GM18907 (cell line): ENCODE results near the gene BMPR1A.
"Not testable (repeated sequence)": the region's sequence is repeated elsewhere in the genome, so short reads cannot be mapped to it uniquely, and the experiment has no call there.

Experiments used
- ATAC-seq: cut with Tn5 transposase; IDR thresholded peaks from one replicate; pipeline ENCODE4 v1.9.1; 2021; ENCODE audit warnings: mild to moderate bottlenecking, moderate library complexity; ENCODE audit not compliant: unreplicated experiment

The BMPR1A gene

DNA sequence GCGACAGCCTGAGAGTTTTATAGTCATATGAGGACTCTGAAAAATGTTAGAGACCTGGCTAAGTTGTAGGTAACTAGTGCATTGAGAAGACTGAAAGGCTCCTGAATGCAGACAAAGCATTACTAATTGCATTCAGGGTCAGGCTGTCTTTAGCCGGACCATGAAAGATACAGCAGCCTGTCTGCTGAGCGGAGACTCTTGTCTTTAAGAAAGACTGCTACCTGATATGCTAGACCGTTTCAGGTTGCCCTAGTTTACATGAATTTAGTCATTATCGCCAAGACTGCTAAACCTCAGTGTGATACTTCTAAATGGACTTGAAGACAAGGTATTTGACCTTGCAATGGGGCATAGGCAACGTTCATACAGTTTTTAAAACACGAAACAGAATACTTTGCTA, 81.2 kb downstream of the BMPR1A start:
- no peak for ATAC-seq

DNA sequence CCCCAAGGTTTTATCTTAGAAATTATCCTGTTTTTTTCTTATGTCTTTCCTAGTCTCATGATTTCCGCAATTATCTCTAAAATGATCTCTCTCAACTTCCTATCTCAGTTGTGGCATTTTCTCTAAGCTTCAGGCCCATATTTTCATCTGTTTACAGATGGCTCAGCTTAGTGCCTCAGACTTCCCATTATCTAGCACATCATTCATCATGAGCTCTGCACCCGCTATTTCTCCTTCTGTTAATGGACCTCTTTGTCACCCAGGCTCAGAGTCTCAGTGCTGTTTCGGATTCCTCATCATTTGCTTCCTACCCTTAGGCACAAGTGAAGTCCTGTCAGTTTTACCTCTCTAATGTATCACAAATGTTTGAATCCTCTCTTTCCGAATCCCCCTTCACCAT, 84.1 kb downstream of the BMPR1A start:
- ATAC-seq, result no peak

DNA sequence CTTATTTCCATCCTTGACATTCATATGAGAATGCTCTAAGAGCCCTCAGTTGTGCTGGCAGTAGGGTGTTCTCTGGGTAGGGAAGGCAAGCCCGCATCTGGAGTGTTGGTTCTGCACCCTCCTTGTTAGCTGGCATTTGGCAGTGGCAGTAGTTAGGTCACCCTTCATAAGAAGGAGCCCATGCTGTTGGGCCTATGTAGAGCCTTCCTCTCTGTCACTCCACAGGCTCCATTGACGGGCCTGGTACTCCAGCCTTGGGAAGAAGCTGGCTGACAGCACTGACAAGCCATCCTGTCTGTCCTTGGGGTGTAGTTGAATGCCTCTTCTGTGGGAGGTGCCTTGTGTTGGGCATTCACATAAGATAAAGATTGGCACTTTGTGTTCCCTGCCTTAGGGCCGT, 89.7 kb downstream of the BMPR1A start:
- no peak for ATAC-seq

GRCh38 chr10:86848747-86849146, 92.3 kb downstream of the BMPR1A start:
- ATAC-seq, result no peak

DNA sequence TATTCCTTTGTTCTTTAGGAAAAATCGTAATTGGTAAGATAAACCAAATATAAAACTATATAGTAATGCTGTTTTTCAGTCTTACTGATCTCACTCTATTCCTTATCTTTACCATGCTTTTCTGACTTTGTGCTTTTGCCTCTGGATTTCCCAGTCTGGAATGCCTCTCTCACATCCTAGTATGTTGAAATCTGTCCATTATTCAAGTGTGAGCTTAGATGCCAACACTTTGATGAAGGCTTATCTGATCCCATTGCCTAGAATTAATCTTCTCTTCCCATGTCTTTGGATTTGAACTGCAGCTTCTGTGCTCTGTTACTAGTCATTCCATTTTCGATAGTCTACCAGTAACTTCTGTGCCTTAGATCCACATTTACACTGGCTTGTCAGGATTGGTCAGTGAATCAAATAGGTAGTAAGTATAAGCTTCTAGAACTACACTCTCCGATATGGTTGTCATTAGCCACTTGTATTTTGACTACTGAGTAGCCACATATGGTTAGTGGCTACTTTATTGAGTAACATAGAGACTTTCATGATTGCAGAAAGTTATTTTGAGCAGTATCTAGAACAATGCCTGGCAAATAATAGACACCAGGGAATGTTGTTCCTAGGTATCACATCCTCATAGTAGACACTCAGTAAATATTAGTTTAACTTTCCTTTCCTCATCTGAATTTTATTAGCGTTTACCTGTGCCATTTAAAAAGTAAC, 92.9 kb downstream of the BMPR1A start:
- ATAC-seq, result peak; percentile 68

- no peak for ATAC-seq
These were observed 94.1 kb downstream of the BMPR1A start for GRCh38 chr10:86850481-86850880.

GRCh38 chr10:86851328-86852207, 95.1 kb downstream of the BMPR1A start:
- ATAC-seq, result no peak

DNA sequence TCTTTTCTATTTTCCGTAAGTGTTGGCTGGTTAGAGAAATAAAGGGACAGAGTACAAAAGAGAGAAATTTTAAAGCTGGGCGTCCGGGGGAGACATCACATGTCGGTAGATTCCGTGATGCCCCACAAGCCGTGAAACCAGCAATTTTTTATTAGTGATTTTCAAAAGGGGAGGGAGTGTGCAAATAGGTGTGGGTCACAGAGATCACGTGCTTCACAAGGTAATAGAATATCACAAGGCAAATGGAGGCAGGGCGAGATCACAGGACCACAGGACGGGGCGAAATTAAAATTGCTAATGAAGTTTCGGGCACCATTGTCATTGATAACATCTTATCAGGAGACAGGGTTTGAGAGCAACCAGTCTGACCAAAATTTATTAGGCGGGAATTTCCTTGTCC, 97.2 kb downstream of the BMPR1A start:
- not testable (repeated sequence) for ATAC-seq

GRCh38 chr10:86855513-86855912, 99.1 kb downstream of the BMPR1A start:
- ATAC-seq, result no peak

DNA sequence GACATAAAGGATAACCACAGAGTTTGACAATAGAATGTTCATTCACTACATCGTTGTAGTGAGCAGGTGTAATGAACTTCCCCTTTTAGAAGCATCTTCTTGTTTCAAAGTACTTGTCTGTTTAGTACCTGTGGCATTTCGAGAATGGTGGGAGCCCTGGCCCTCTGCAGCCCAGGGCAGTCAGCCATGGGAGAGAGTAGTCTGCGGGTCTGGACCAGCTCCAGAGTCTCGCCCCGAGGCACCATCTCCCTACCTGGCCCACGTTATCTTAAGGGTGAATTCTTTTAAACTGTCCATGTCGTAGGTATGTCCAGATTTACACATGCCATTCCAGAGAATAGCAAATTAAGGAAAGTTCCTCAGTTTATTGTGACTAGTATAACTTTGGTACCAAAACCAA, 99.7 kb downstream of the BMPR1A start:
- no peak for ATAC-seq

DNA sequence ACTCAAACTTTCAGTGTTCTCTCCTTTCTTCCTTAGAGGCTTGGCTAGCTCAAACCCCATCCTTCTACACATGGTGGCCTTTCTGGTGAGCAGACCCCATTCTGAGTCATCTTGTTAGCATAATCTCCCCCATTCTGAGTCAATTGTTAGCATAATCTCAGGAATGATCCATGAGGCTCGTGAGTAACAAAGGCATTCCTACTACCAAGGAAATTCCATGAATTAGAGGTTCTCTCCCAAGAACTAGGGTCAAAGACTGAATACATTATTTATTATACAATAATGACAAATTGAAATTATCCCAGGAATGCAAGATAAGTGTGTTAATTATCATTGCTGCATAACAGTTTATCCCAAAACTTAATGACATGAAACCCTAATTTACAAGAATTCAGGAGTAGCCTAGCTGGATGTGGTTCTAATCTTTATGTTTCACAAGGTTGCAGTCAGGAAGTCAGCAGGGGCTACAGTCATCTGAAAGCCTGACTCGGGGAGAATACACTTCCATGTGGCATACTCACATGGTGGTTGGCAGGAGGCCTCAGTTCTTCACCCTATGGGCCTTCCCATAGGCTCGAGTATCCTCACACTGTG, 100.8 kb downstream of the BMPR1A start:
- ATAC-seq, result no peak

DNA sequence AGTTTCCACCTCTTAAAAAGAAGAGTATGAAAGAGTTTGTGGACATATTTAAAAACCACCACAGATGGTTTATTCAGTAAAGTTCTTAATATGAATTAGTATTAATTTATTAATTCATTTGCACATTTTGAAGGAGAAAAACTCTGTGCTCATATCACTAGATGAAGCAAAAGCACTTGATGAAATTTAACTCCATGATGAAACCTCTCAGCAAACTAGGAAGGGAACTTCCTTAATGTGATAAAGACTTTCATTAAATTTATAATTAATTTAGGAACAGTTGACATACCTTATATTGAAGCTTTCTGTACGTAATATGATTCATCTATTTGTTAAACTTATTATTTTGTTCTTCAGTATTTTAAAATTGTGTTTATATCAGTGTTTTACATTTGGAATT, 101.6 kb downstream of the BMPR1A start:
- no peak for ATAC-seq

GRCh38 chr10:86861351-86861750, 104.9 kb downstream of the BMPR1A start:
- ATAC-seq, result no peak

GRCh38 chr10:86862373-86862772, 106.0 kb downstream of the BMPR1A start:
- ATAC-seq, result no peak

DNA sequence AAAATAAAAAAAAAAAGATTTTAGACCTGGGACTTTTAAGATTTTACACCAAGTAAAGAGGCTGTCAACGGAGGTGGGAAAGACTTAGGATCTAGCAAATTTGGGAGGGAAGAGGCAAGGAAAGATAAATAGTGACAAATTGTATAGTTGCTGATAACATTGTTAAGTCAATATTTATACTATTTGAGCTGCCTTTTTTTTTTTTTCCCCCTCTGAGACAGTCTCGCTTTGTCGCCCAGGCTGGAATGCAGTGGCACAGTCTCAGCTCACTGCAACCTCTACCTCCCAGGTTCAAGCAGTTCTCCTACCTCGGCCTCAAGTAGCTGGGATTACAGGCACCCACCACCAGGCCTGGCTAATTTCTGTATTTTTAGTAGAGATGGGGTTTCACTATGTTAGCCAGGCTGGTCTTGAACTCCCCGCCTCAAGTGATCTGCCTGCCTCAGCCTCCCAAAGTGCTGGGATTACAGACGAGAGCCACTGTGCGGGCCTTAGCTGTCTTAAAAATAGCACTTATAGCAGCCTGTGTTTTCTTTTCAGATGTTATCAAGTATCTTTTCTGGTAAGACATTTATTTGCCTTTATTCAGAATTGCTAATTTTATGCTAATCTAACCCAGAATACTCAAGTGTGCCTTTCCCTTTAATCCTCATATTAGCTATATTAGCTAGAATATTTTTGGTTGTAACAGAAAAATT, 106.5 kb downstream of the BMPR1A start:
- no peak for ATAC-seq

DNA sequence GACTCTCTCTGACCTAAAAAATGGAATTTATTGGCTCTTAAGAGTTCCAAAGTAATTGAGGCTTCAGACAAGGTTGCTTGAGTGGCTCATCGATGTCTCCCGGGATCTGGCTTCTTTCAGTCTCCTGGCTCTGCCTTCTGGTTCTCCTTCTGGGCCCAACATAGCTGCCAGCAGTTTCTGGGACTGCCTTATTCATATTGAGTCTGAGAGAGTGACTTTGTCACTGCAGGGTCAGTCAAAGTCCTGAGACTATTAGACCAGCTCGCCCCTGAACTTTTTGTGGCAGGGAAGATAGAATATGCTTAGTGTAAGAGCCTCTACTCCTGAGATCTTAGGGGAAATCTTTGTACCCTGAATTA, 107.0 kb downstream of the BMPR1A start:
- no peak for ATAC-seq

- not testable (repeated sequence) for ATAC-seq
These were observed 108.8 kb downstream of the BMPR1A start for GRCh38 chr10:86865011-86865811.

DNA sequence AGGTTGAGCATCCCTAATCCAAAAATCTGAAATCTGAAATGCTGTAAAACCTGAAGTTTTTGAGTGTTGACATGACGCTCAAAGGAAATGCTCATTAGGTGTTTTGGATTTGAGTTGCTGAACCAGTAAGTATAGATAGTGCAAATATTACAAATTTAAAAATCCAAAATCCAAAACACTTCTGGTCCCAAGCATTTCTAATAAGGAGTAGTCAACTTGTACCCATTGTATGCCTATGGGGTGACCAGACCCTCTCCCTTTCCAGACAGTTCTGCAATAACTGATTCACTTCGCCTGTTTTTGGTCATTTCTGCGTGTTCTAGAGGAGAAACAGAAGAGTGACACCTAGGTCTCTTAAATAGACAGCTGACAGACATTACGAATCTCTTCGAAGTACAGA, 110.7 kb downstream of the BMPR1A start:
- ATAC-seq, result no peak

DNA sequence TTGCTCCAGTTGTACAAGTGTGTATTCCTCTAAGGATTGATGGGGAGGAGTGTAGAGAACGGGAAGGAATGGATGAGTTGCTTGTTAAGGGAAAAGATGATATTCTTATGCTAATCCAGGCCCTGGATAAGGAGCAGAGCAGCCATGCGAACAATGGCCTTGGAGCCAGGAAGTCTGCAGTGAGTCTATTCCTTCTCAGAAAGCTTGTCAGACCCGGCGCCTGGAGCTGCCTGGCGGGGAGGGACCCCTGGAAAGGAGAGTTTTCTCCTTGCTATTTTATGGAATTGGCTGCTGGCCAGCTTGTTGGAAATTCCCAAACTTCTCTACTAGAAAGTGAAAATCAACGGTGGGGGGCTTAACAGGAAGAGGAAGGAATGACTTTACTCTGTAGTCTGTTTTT, 111.9 kb downstream of the BMPR1A start:
- no peak for ATAC-seq

- ATAC-seq, result no peak
These were observed 114.3 kb downstream of the BMPR1A start for GRCh38 chr10:86870679-86871078.
